ENCODE data around the gene UCKL1. TPM values are rescaled to one million over a fixed set of nuclear protein-coding genes. Genes with fewer than 3 reads are reported as not detected.

The UCKL1 gene
- total RNA-seq, 4 donors from 2014 or later = 31.2 to 96.0 (median 50.0) TPM

GRCh38 chr20:63968928-63969760 lies 12.9 kb upstream of the UCKL1 start:
- Histone ChIP-seq H3K27ac (peak overlapping the region; percentile 68 to 86 (median 72)), H3K36me3 (peaks cover 0 to 30% (median 0%) of the 10 kb centered on the region in 3 donors), H3K4me1 (peaks cover 0 to 35% (median 10%) of the 10 kb centered on the region in 4 donors), H3K4me3 (peak overlapping the region; percentile 40 to 73 (median 51)), H3K27me3 (no peaks in the 10 kb centered on the region), H3K9me3 (no peaks in the 10 kb centered on the region)
- 0 to 11% methylated on average over 8 to 17 of the region's 70 CpGs for WGBS, 2 donors
- no peak for DNase-seq (ENCODE audit: low spot score in 2 of 2)
- TF ChIP-seq POLR2A (IDR thresholded peaks at IDR 0.05) = no peak
- TF ChIP-seq EP300 (IDR thresholded peaks at IDR 0.05) = no peak
- no peak for TF ChIP-seq CTCF (IDR thresholded peaks at IDR 0.05)

GRCh38 chr20:63968136-63968927 lies 12.1 kb upstream of the UCKL1 start:
- peaks cover 0 to 27% (median 7%) of the 10 kb centered on the region in 4 donors for H3K4me1 ChIP-seq
- no peaks in the 10 kb centered on the region for H3K27me3 ChIP-seq
- H3K27ac ChIP-seq = peak overlapping the region in 2 of 4 donors; percentile 75 to 86
- 69 to 76% methylated on average over 13 to 14 of the region's 14 CpGs for WGBS, 2 donors
- TF ChIP-seq EP300 (IDR thresholded peaks at IDR 0.05) = no peak
- no peak for TF ChIP-seq CTCF (IDR thresholded peaks at IDR 0.05)
- no peak for TF ChIP-seq POLR2A (IDR thresholded peaks at IDR 0.05)
- peaks cover 0 to 38% (median 0%) of the 10 kb centered on the region in 3 donors for H3K36me3 ChIP-seq
- peak overlapping the region in 2 of 4 donors; percentile 50 to 73 for H3K4me3 ChIP-seq
- DNase-seq (ENCODE audit: low spot score in 2 of 2) = no peak
- H3K9me3 ChIP-seq = no peaks in the 10 kb centered on the region

- 78 to 97% methylated on average over 19 to 28 of the region's 28 CpGs for WGBS, 2 donors
- Histone ChIP-seq H3K4me1 (peaks cover 0 to 26% (median 7%) of the 10 kb centered on the region in 4 donors), H3K27ac (no peak overlapping the region), H3K27me3 (no peaks in the 10 kb centered on the region), H3K4me3 (no peak overlapping the region), H3K36me3 (peaks cover 0 to 46% (median 0%) of the 10 kb centered on the region in 3 donors), H3K9me3 (no peaks in the 10 kb centered on the region)
- DNase-seq (ENCODE audit: low spot score in 2 of 2) = no peak
- TF ChIP-seq EP300 (IDR thresholded peaks at IDR 0.05) (no peak), POLR2A (IDR thresholded peaks at IDR 0.05) (no peak), CTCF (IDR thresholded peaks at IDR 0.05) (no peak)
Measured at GRCh38 chr20:63967330-63968135, 11.3 kb upstream of the UCKL1 start.

GRCh38 chr20:63966944-63967322 lies 10.7 kb upstream of the UCKL1 start:
- Histone ChIP-seq H3K4me1 (peaks cover 0 to 22% (median 7%) of the 10 kb centered on the region in 4 donors), H3K27ac (no peak overlapping the region), H3K36me3 (peaks cover 0 to 52% (median 0%) of the 10 kb centered on the region in 3 donors), H3K27me3 (no peaks in the 10 kb centered on the region), H3K4me3 (no peak overlapping the region), H3K9me3 (no peaks in the 10 kb centered on the region)
- DNase-seq (ENCODE audit: low spot score in 2 of 2) = no peak
- WGBS, 2 donors = 85 to 86% methylated on average over 6 to 10 of the region's 13 CpGs
- TF ChIP-seq POLR2A (IDR thresholded peaks at IDR 0.05) = no peak
- no peak for TF ChIP-seq CTCF (IDR thresholded peaks at IDR 0.05)
- no peak for TF ChIP-seq EP300 (IDR thresholded peaks at IDR 0.05)
